PC-3 (cell line): ENCODE measurements around the gene ACAP2. TPM values are rescaled to one million over a fixed set of nuclear protein-coding genes. Genes with fewer than 3 reads are reported as not detected.

ENCODE experiments used
- ATAC-seq: fragments of 200-7000 bp; cut with Tn5 transposase; 2 replicates; pipeline ENCODE4 v1.9.1; 2020; ENCODE audit warnings: mild to moderate bottlenecking, moderate library complexity
- BruUV-seq: library from RNA; stranded (reverse); fragments of 400-500 nt; replicated peaks from 2 replicates; lab custom pipeline; 2021; lab: Mats Ljungman, UMichigan
- CTCF ChIA-PET: fragments of 300-600 bp; sonication (Branson Sonifier 250); formaldehyde crosslinking; loops from one replicate; lab custom pipeline; 2022; ENCODE audit warnings: antibody characterized with exemption; lab: Charles Lee
- POLR2A ChIA-PET: fragments of 300-600 bp; sonication (Branson Sonifier 250); formaldehyde crosslinking; loops from one replicate; lab custom pipeline; 2022; ENCODE audit warnings: antibody characterized with exemption; ENCODE audit not compliant: unreplicated experiment; lab: Charles Lee
- DNase-seq: peaks from one replicate; pipeline ENCODE4 v3.0.0-alpha.2; 2015
- H2AFZ ChIP-seq: fragments of 300-600 bp; sonication (generic); 2 replicates; pipeline ENCODE4 v1.6.0; 2016; ENCODE audit warnings: antibody characterized with exemption, low read length
- H3F3A ChIP-seq: fragments of 300-600 bp; sonication (generic); one replicate; pipeline ENCODE4 v1.6.0; 2017; ENCODE audit warnings: antibody characterized with exemption, low read length, control low read depth, mild to moderate bottlenecking; ENCODE audit not compliant: unreplicated experiment
- H3K27ac ChIP-seq: fragments of 300-600 bp; sonication (generic); 2 replicates; pipeline ENCODE4 v1.5.1; 2016; ENCODE audit warnings: mild to moderate bottlenecking, low read length
- H3K27me3 ChIP-seq: fragments of 300-600 bp; sonication (generic); 2 replicates; pipeline ENCODE4 v1.6.1; 2016; ENCODE audit warnings: low read length, mixed read lengths
- H3K36me3 ChIP-seq: fragments of 300-600 bp; sonication (generic); 2 replicates; pipeline ENCODE4 v1.6.1; 2016; ENCODE audit warnings: low read depth, mixed run types, low read length, mixed read lengths
- H3K4me1 ChIP-seq: fragments of 300-600 bp; sonication (generic); 2 replicates; pipeline ENCODE4 v1.5.1; 2016; ENCODE audit warnings: low read length; ENCODE audit not compliant: insufficient read depth
- H3K4me2 ChIP-seq: fragments of 300-600 bp; sonication (generic); 2 replicates; pipeline ENCODE4 v1.6.0; 2016; ENCODE audit warnings: low read length
- H3K4me3 ChIP-seq: fragments of 300-600 bp; sonication (generic); 2 replicates; pipeline ENCODE4 v1.5.1; 2016; ENCODE audit warnings: mild to moderate bottlenecking, low read length, mixed read lengths
- H3K79me2 ChIP-seq: fragments of 300-600 bp; sonication (generic); 2 replicates; pipeline ENCODE4 v1.6.1; 2017; ENCODE audit warnings: low read length, mixed read lengths
- H3K9ac ChIP-seq: fragments of 300-600 bp; sonication (generic); 2 replicates; pipeline ENCODE4 v1.6.0; 2016; ENCODE audit warnings: mild to moderate bottlenecking, low read length
- H3K9me2 ChIP-seq: fragments of 300-600 bp; sonication (generic); replicated peaks from 2 replicates; pipeline ENCODE4 v1.6.1; 2016; ENCODE audit warnings: mixed run types, low read length, mixed read lengths
- H3K9me3 ChIP-seq: fragments of 300-600 bp; sonication (generic); 2 replicates; pipeline ENCODE4 v1.6.1; 2016; ENCODE audit warnings: low read length, mixed read lengths
- H4K20me1 ChIP-seq: fragments of 300-600 bp; sonication (generic); 2 replicates; pipeline ENCODE4 v1.6.1; 2016; ENCODE audit warnings: low read length, mixed read lengths
- EZH2 ChIP-seq: fragments of 300-600 bp; sonication (generic); IDR thresholded peaks from one replicate; pipeline ENCODE4 v1.6.1; 2017; ENCODE audit warnings: antibody characterized with exemption, mild to moderate bottlenecking, low read length; ENCODE audit not compliant: unreplicated experiment
- EZH2phosphoT487 ChIP-seq: fragments of 300-600 bp; sonication (generic); IDR thresholded peaks from 2 replicates; pipeline ENCODE4 v1.6.1; 2018; ENCODE audit warnings: mild to moderate bottlenecking, antibody characterized with exemption, low read length, borderline replicate concordance
- intact Hi-C: fragments of 100-400 bp; cut with micrococcal nuclease; formaldehyde crosslinking; loops from 2 replicates; pipeline ENCODE4 v1.9.0; 2023
- total RNA-seq: library from RNA; depleted of rRNA; stranded (reverse); fragments of >200 nt; gene quantifications from 2 replicates; pipeline ENCODE4 v1.2.3, GENCODE V29; 2014
- TF ChIP-seq, protein P1 (sequence below): fragments of 300-600 bp; sonication (generic); conservative IDR thresholded peaks from 2 replicates; pipeline ENCODE4 v1.5.1; 2017; ENCODE audit warnings: antibody characterized with exemption, low read depth, mild to moderate bottlenecking, low read length

Gene ACAP2
- total RNA-seq, 1 experiment from 2014 or later: 33.5 TPM

GRCh38 chr3:195425849-195426248 lies 17.0 kb downstream of the ACAP2 start:
- Histone ChIP-seq H3F3A (no peaks in the 10 kb centered on the region), H3K36me3 (no peaks in the 10 kb centered on the region), H3K4me2 (0 out of 2 replicates have a peak overlapping the region, but pooled peaks have one; percentile 1), H3K9me2 (no peaks in the 10 kb centered on the region), H3K4me3 (no peak overlapping the region), H3K27ac (no peak overlapping the region), H3K79me2 (peaks cover 90% of the 10 kb centered on the region), H3K27me3 (no peaks in the 10 kb centered on the region), H3K4me1 (peaks cover 7% of the 10 kb centered on the region), H3K9me3 (no peaks in the 10 kb centered on the region), H3K9ac (no peak overlapping the region), H2AFZ (no peak overlapping the region), H4K20me1 (peaks cover 15% of the 10 kb centered on the region; the same call in 1 of the 2 replicates)
- ChIA-PET CTCF (no interaction called here), POLR2A (no interaction called here)
- ATAC-seq: no peak
- no TSS peak for BruUV-seq
- intact Hi-C loops: no loop called here
- no peak for TF ChIP-seq EZH2phosphoT487
- no peak for TF ChIP-seq EZH2
- TF ChIP-seq, protein P1, sequence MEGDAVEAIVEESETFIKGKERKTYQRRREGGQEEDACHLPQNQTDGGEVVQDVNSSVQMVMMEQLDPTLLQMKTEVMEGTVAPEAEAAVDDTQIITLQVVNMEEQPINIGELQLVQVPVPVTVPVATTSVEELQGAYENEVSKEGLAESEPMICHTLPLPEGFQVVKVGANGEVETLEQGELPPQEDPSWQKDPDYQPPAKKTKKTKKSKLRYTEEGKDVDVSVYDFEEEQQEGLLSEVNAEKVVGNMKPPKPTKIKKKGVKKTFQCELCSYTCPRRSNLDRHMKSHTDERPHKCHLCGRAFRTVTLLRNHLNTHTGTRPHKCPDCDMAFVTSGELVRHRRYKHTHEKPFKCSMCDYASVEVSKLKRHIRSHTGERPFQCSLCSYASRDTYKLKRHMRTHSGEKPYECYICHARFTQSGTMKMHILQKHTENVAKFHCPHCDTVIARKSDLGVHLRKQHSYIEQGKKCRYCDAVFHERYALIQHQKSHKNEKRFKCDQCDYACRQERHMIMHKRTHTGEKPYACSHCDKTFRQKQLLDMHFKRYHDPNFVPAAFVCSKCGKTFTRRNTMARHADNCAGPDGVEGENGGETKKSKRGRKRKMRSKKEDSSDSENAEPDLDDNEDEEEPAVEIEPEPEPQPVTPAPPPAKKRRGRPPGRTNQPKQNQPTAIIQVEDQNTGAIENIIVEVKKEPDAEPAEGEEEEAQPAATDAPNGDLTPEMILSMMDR: no peak
- no peak for DNase-seq

GRCh38 chr3:195423818-195424217 lies 19.0 kb downstream of the ACAP2 start:
- no peak overlapping the region for H3K4me2 ChIP-seq
- no peaks in the 10 kb centered on the region for H3K27me3 ChIP-seq
- POLR2A ChIA-PET: no interaction called here
- H3K36me3 ChIP-seq: no peaks in the 10 kb centered on the region
- no peak for ATAC-seq
- H3K4me3 ChIP-seq: no peak overlapping the region
- H3K9me2 ChIP-seq: no peaks in the 10 kb centered on the region
- no peak overlapping the region for H3K9ac ChIP-seq
- peaks cover 84% of the 10 kb centered on the region for H3K79me2 ChIP-seq
- CTCF ChIA-PET: no interaction called here
- peaks cover 15% of the 10 kb centered on the region; the same call in 1 of the 2 replicates for H4K20me1 ChIP-seq
- H3K9me3 ChIP-seq: no peaks in the 10 kb centered on the region
- H2AFZ ChIP-seq: no peak overlapping the region
- intact Hi-C loops: no loop called here
- TF ChIP-seq, protein P1: no peak
- no peak for TF ChIP-seq EZH2phosphoT487
- no peak for TF ChIP-seq EZH2
- no peaks in the 10 kb centered on the region for H3F3A ChIP-seq
- peaks cover 7% of the 10 kb centered on the region for H3K4me1 ChIP-seq
- no TSS peak for BruUV-seq
- DNase-seq: no peak
- no peak overlapping the region for H3K27ac ChIP-seq

DNA sequence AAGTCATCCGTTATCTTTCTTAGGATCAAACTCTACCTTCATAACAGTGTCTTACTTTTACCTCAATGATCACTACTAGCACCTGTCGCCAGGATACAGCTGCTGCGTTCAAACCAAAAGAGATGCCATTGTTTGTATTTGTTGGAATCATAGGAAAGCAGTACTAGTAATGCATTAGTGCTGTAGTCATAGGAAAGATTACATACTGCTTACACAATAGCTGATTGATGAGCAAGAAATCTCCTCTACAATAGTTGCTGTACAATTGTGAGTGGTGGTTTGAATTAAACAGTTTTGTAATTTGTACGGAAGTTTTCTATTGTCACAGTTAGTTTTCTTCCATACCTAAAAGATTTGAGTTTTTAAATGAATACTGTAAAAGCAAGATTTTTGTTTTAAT lies 21.4 kb downstream of the ACAP2 start:
- POLR2A ChIA-PET: no interaction called here

More for the DNA sequence above, 21.4 kb downstream of the ACAP2 start:
- DNase-seq (no peak), ATAC-seq (no peak)
- CTCF ChIA-PET: no interaction called here
- no peak overlapping the region for H3K4me3 ChIP-seq
- no peaks in the 10 kb centered on the region for H3K27me3 ChIP-seq
- H4K20me1 ChIP-seq: peaks cover 22% of the 10 kb centered on the region; the same call in 1 of the 2 replicates
- H2AFZ ChIP-seq: no peak overlapping the region
- no peaks in the 10 kb centered on the region for H3K9me2 ChIP-seq
- no peak overlapping the region for H3K27ac ChIP-seq
- peaks cover 86% of the 10 kb centered on the region for H3K79me2 ChIP-seq
- H3K4me1 ChIP-seq: peaks cover 16% of the 10 kb centered on the region
- H3K9ac ChIP-seq: no peak overlapping the region
- H3K36me3 ChIP-seq: no peaks in the 10 kb centered on the region
- no peaks in the 10 kb centered on the region for H3F3A ChIP-seq
- BruUV-seq: no TSS peak
- TF ChIP-seq, protein P1: no peak
- TF ChIP-seq EZH2: no peak
- no peak for TF ChIP-seq EZH2phosphoT487
- intact Hi-C loops: no loop called here
- H3K9me3 ChIP-seq: no peaks in the 10 kb centered on the region
- H3K4me2 ChIP-seq: no peak overlapping the region
